H9 (cell line): ENCODE results near the gene EPB41L4A. TPM values are rescaled to one million over a fixed set of nuclear protein-coding genes. Genes with fewer than 3 reads are reported as not detected.
A peak's percentile ranks its signal among the peaks of the same experiment; 100 is the strongest.

Source experiments
- DNase-seq: peaks from one replicate; pipeline ENCODE4 v3.0.0-alpha.2; 2017
- H2AFZ ChIP-seq: one replicate; pipeline ENCODE4 v1.6.1; 2013; ENCODE audit warnings: mild to moderate bottlenecking, low read length, control low read depth, moderate library complexity
- H2AK5ac ChIP-seq: 2 replicates; pipeline ENCODE4 v1.6.1; 2013; ENCODE audit warnings: low read length, control low read depth, mixed read lengths; ENCODE audit not compliant: insufficient read length
- H2BK120ac ChIP-seq: one replicate; pipeline ENCODE4 v1.6.1; 2013; ENCODE audit warnings: low read depth, mild to moderate bottlenecking, low read length, control low read depth, inconsistent platforms; ENCODE audit not compliant: poor library complexity, severe bottlenecking
- H2BK12ac ChIP-seq: 2 replicates; pipeline ENCODE4 v1.6.1; 2013; ENCODE audit warnings: low read length, control low read depth, mixed read lengths, low read depth; ENCODE audit not compliant: insufficient read length
- H2BK15ac ChIP-seq: 2 replicates; pipeline ENCODE4 v1.6.1; 2013; ENCODE audit warnings: low read depth, low read length, control low read depth
- H2BK20ac ChIP-seq: one replicate; pipeline ENCODE4 v1.6.1; 2013; ENCODE audit warnings: low read depth, mild to moderate bottlenecking, low read length, control low read depth, inconsistent platforms; ENCODE audit not compliant: poor library complexity, severe bottlenecking
- H2BK5ac ChIP-seq: 2 replicates; pipeline ENCODE4 v1.6.1; 2013; ENCODE audit warnings: low read length, control low read depth, mixed read lengths; ENCODE audit not compliant: insufficient read length
- H3K14ac ChIP-seq: 2 replicates; pipeline ENCODE4 v1.6.1; 2013; ENCODE audit warnings: low read length, control low read depth; ENCODE audit not compliant: insufficient read depth
- H3K18ac ChIP-seq: 2 replicates; pipeline ENCODE4 v1.6.1; 2013; ENCODE audit warnings: low read depth, mild to moderate bottlenecking, mixed read lengths, low read length, control low read depth; ENCODE audit not compliant: insufficient read length
- H3K23ac ChIP-seq: 2 replicates; pipeline ENCODE4 v1.6.1; 2013; ENCODE audit warnings: low read length, control low read depth, mixed read lengths, low read depth; ENCODE audit not compliant: insufficient read length
- H3K23me2 ChIP-seq: 2 replicates; pipeline ENCODE4 v1.6.1; 2013; ENCODE audit warnings: low read depth, mild to moderate bottlenecking, mixed read lengths, low read length, control low read depth; ENCODE audit not compliant: insufficient read length, poor library complexity, severe bottlenecking
- H3K27ac ChIP-seq: 2 replicates; pipeline ENCODE4 v1.5.1; 2013; ENCODE audit warnings: low read length, control low read depth, mixed read lengths, low read depth; ENCODE audit not compliant: insufficient read length
- H3K27me3 ChIP-seq: 2 replicates; pipeline ENCODE4 v1.6.1; 2013; ENCODE audit warnings: low read length, control low read depth, inconsistent platforms; ENCODE audit not compliant: insufficient read depth
- H3K4ac ChIP-seq: 2 replicates; pipeline ENCODE4 v1.6.1; 2013; ENCODE audit warnings: low read depth, mild to moderate bottlenecking, control low read depth, inconsistent platforms, low read length, moderate library complexity
- H3K4me1 ChIP-seq: 2 replicates; pipeline ENCODE4 v1.6.1; 2013; ENCODE audit warnings: low read length, control low read depth, inconsistent platforms; ENCODE audit not compliant: insufficient read depth
- H3K4me2 ChIP-seq: 2 replicates; pipeline ENCODE4 v1.6.1; 2013; ENCODE audit warnings: low read length, control low read depth, mixed read lengths; ENCODE audit not compliant: insufficient read length, insufficient read depth
- H3K56ac ChIP-seq: 2 replicates; pipeline ENCODE4 v1.6.1; 2013; ENCODE audit warnings: low read depth, mild to moderate bottlenecking, mixed read lengths, low read length, control low read depth; ENCODE audit not compliant: insufficient read length
- H3K79me1 ChIP-seq: 2 replicates; pipeline ENCODE4 v1.6.1; 2013; ENCODE audit warnings: low read depth, mild to moderate bottlenecking, moderate library complexity, low read length, control low read depth, inconsistent platforms; ENCODE audit not compliant: insufficient read depth, poor library complexity, severe bottlenecking
- H3K79me2 ChIP-seq: 2 replicates; pipeline ENCODE4 v1.6.1; 2013; ENCODE audit warnings: low read length, control low read depth, inconsistent platforms; ENCODE audit not compliant: insufficient read depth
- H3K9ac ChIP-seq: 2 replicates; pipeline ENCODE4 v1.6.1; 2013; ENCODE audit warnings: low read length, control low read depth, mixed read lengths; ENCODE audit not compliant: insufficient read length; ENCODE audit errors: extremely low read depth
- H3K9me3 ChIP-seq: one replicate; pipeline ENCODE4 v1.6.1; 2013; ENCODE audit warnings: low read depth, low read length, inconsistent platforms; ENCODE audit not compliant: control insufficient read depth
- H3T11ph ChIP-seq: one replicate; pipeline ENCODE4 v1.6.1; 2013; ENCODE audit warnings: mild to moderate bottlenecking, low read length, control low read depth, inconsistent platforms
- H4K20me1 ChIP-seq: one replicate; pipeline ENCODE4 v1.6.1; 2013; ENCODE audit not compliant: control insufficient read depth, insufficient read length, insufficient read depth
- H4K5ac ChIP-seq: 2 replicates; pipeline ENCODE4 v1.6.1; 2013; ENCODE audit warnings: low read depth, mild to moderate bottlenecking, mixed read lengths, low read length, control low read depth; ENCODE audit not compliant: insufficient read length
- H4K8ac ChIP-seq: replicated peaks from 2 replicates; pipeline ENCODE4 v1.6.1; 2013; ENCODE audit warnings: low read length, control low read depth, mixed read lengths, low read depth; ENCODE audit not compliant: insufficient read length
- H4K91ac ChIP-seq: 2 replicates; pipeline ENCODE4 v1.6.1; 2013; ENCODE audit warnings: low read depth, mild to moderate bottlenecking, moderate library complexity, mixed read lengths, low read length, control low read depth; ENCODE audit not compliant: insufficient read length
- H3K27ac Mint-ChIP-seq, 3 experiments: 2 replicates in 2 of 3; 3 replicates in 1 of 3; pipeline ENCODE4 v1.8.0; 2020 to 2021; ENCODE audit warnings: mixed read lengths in 3 of 3, mild to moderate bottlenecking in 1 of 3, moderate library complexity in 1 of 3
- H3K27me3 Mint-ChIP-seq: 2 replicates; pipeline ENCODE4 v1.8.0; 2021; ENCODE audit warnings: low read depth, mild to moderate bottlenecking, moderate library complexity, mixed read lengths
- H3K36me3 Mint-ChIP-seq, 3 experiments: 2 replicates in 2 of 3; 3 replicates in 1 of 3; pipeline ENCODE4 v1.8.0; 2020 to 2021; ENCODE audit warnings: low read depth in 3 of 3, mixed read lengths in 3 of 3; ENCODE audit not compliant: insufficient read depth in 1 of 3
- H3K4me1 Mint-ChIP-seq, 2 experiments: 2 replicates each; pipeline ENCODE4 v1.8.0; 2020; ENCODE audit warnings: mixed read lengths in 2 of 2
- H3K4me3 Mint-ChIP-seq, 2 experiments: 2 replicates in 1 of 2; 3 replicates in 1 of 2; pipeline ENCODE4 v1.8.0; 2020 to 2021; ENCODE audit warnings: mild to moderate bottlenecking in 2 of 2, mixed read lengths in 2 of 2, moderate library complexity in 1 of 2
- H3K9me3 Mint-ChIP-seq, 2 experiments: 2 replicates in 1 of 2; 3 replicates in 1 of 2; pipeline ENCODE4 v1.8.0; 2020; ENCODE audit warnings: mild to moderate bottlenecking in 2 of 2, mixed read lengths in 2 of 2, moderate library complexity in 1 of 2
- CTCF ChIP-seq: fragments of 200-600 bp; sonication (generic); conservative IDR thresholded peaks from 3 replicates; pipeline ENCODE4 v1.8.0; 2021; ENCODE audit warnings: antibody characterized with exemption, mild to moderate bottlenecking
- WGBS: extraction: QIAGEN DNeasy Blood & Tissue Kit; methylation state at CpG from one replicate; pipeline ENCODE4 v1.1.7; 2013; ENCODE audit warnings: missing lambda C conversion rate, low lambda C conversion rate, mixed read lengths; ENCODE audit not compliant: insufficient read length; ENCODE audit errors: extremely low coverage; 5-methylcytosine and 5-hydroxymethylcytosine counted together
- total RNA-seq: library from RNA; stranded (reverse); gene quantifications from 2 replicates; pipeline ENCODE4 v1.2.1, GENCODE V29; 2021

The EPB41L4A gene
- total RNA-seq, 1 experiment from 2014 or later = 4.9 TPM

- Histone ChIP-seq H3K9ac (no peak overlapping the region), H4K8ac (no peak overlapping the region), H3K27ac (no peak overlapping the region), H2AK5ac (no peak overlapping the region), H3K27me3 (no peaks in the 10 kb centered on the region), H3K23me2 (no peaks in the 10 kb centered on the region), H2BK15ac (no peak overlapping the region), H3T11ph (no peak overlapping the region), H4K91ac (no peak overlapping the region), H3K79me2 (no peaks in the 10 kb centered on the region), H3K18ac (no peak overlapping the region), H3K79me1 (no peaks in the 10 kb centered on the region), H2AFZ (no peak overlapping the region), H3K4me2 (no peak overlapping the region), H3K23ac (no peak overlapping the region), H3K56ac (no peak overlapping the region), H3K4ac (no peak overlapping the region), H2BK12ac (no peak overlapping the region), H2BK20ac (no peak overlapping the region), H2BK120ac (no peak overlapping the region), H3K14ac (no peak overlapping the region; the same call in 1 of the 2 replicates), H2BK5ac (no peak overlapping the region), H4K5ac (no peak overlapping the region), H3K4me1 (peaks cover 8% of the 10 kb centered on the region; the same call in 1 of the 2 replicates), H4K20me1 (no peaks in the 10 kb centered on the region), H3K9me3 (no peaks in the 10 kb centered on the region)
- no peak for TF ChIP-seq CTCF
- no peaks in the 10 kb centered on the region for H3K9me3 Mint-ChIP-seq
- H3K36me3 Mint-ChIP-seq = no peaks in the 10 kb centered on the region; a peak in 2 of 7 replicates
- no peak for DNase-seq
- H3K4me1 Mint-ChIP-seq = peaks cover 22 to 30% of the 10 kb centered on the region in 2 experiments
- no CpG with 5 or more reads among the region's 5 CpGs for WGBS
- H3K27ac Mint-ChIP-seq = peak overlapping the region in 1 of 3 experiments; percentile 82; a peak in 3 of 7 replicates
- H3K4me3 Mint-ChIP-seq = peak overlapping the region in 1 of 2 experiments; percentile 38; a peak in 3 of 5 replicates
- H3K27me3 Mint-ChIP-seq = no peaks in the 10 kb centered on the region; the same call in 1 of the 2 replicates
Observed at GRCh38 chr5:112333331-112333781, 85.7 kb downstream of the EPB41L4A start.
